PFSK-1 (cell line): ENCODE measurements around the gene ABCD3.

Source experiments
- FOXP2 ChIP-seq: optimal IDR thresholded peaks from 2 replicates; pipeline ENCODE3; 2011; ENCODE audit warnings: borderline replicate concordance, control low read depth, inconsistent platforms; ENCODE audit not compliant: insufficient read depth; ENCODE audit errors: extremely low read length, extremely low read depth
- POLR2AphosphoS5 ChIP-seq: IDR thresholded peaks from 2 replicates; pipeline ENCODE4 v1.6.1; 2012; ENCODE audit warnings: low read depth, mild to moderate bottlenecking, control low read depth, low read length, moderate library complexity
- SIN3A ChIP-seq: IDR thresholded peaks from 2 replicates; pipeline ENCODE4 v1.6.1; 2012; ENCODE audit warnings: mild to moderate bottlenecking, low read length, moderate library complexity, borderline replicate concordance; ENCODE audit not compliant: insufficient read depth
- TAF1 ChIP-seq: IDR thresholded peaks from 2 replicates; pipeline ENCODE4 v1.6.1; 2012; ENCODE audit warnings: low read length, control low read depth, borderline replicate concordance; ENCODE audit not compliant: insufficient read depth
- TF ChIP-seq, protein P1 (sequence below), 2 experiments: IDR thresholded peaks; 2 replicates each; pipeline versions ENCODE4 v1.6.1 to v1.8.0; 2011 to 2012; ENCODE audit warnings: low read depth in 2 of 2, low read length in 2 of 2, control low read depth in 1 of 2, inconsistent platforms in 1 of 2, mild to moderate bottlenecking in 1 of 2, moderate library complexity in 1 of 2; ENCODE audit not compliant: insufficient read depth in 1 of 2

ABCD3 gene

DNA sequence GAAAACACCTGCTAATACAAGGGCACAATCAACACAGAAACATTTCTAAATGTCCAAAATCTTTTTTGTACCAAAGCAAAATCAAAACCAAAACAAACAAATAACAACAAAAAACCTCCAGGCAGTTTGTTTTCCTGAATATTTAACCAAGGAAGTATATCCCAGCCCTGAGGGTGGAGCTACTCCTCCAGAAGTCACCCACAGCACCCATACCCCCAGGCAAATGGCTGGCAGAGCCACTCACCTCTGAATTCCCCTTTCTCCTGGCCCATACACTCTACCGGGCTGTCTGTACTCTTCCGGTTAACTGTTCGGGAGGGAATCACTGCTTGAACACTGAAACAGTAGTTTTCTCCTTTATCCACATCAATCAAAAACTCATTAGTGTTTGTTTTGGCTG, 113.9 kb downstream of the ABCD3 start:
- TF ChIP-seq POLR2AphosphoS5: no peak
- TF ChIP-seq SIN3A: no peak
- TF ChIP-seq, protein P1, sequence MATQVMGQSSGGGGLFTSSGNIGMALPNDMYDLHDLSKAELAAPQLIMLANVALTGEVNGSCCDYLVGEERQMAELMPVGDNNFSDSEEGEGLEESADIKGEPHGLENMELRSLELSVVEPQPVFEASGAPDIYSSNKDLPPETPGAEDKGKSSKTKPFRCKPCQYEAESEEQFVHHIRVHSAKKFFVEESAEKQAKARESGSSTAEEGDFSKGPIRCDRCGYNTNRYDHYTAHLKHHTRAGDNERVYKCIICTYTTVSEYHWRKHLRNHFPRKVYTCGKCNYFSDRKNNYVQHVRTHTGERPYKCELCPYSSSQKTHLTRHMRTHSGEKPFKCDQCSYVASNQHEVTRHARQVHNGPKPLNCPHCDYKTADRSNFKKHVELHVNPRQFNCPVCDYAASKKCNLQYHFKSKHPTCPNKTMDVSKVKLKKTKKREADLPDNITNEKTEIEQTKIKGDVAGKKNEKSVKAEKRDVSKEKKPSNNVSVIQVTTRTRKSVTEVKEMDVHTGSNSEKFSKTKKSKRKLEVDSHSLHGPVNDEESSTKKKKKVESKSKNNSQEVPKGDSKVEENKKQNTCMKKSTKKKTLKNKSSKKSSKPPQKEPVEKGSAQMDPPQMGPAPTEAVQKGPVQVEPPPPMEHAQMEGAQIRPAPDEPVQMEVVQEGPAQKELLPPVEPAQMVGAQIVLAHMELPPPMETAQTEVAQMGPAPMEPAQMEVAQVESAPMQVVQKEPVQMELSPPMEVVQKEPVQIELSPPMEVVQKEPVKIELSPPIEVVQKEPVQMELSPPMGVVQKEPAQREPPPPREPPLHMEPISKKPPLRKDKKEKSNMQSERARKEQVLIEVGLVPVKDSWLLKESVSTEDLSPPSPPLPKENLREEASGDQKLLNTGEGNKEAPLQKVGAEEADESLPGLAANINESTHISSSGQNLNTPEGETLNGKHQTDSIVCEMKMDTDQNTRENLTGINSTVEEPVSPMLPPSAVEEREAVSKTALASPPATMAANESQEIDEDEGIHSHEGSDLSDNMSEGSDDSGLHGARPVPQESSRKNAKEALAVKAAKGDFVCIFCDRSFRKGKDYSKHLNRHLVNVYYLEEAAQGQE (IDR thresholded peaks at IDR 0.05; ENCODE audit: insufficient read depth in 1 of 2, low read depth in 2 of 2, low read length in 2 of 2): no peak
- no peak for TF ChIP-seq FOXP2
- no peak for TF ChIP-seq TAF1

DNA sequence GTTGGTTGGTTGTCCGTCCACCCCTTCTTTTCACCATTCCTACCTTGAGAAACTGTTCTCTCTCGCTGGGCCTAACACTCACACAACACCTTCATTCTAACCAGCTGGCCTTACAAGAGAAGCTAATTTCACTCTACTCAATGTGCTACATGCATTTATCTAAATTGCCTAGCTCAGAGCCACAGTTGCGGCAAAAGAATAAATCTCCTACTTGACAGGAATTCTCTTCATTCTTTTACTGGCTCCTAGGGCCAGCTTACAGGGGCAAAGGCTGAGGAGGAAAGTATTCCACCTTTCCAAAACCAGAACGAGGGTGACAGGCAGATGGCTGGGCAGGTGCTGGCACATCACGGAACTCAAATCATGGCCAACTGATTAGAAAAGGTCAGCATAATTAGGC, 116.9 kb downstream of the ABCD3 start:
- no peak for TF ChIP-seq POLR2AphosphoS5
- TF ChIP-seq, protein P1 (IDR thresholded peaks at IDR 0.05; ENCODE audit: insufficient read depth in 1 of 2, low read depth in 2 of 2, low read length in 2 of 2): no peak
- no peak for TF ChIP-seq SIN3A
- no peak for TF ChIP-seq TAF1
- TF ChIP-seq FOXP2: no peak

DNA sequence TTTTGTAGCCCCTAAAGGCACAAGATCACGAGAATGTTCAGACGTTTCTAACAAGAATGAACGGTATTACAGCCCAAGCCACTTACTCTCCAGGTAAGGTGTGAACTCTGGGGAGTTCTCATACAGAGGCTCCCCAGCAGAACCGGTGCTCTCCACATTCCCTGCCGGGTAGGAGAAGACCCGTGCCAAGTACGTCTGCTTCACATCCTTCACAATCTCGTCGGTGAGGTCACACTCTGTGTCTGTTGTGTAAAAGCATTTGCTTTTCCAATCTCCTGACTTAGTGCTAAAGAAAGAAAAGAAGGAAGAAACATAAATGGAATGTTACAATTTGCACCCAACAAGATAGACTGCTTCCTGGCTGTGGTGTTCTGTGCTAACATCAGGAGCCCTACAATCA, 117.7 kb downstream of the ABCD3 start:
- TF ChIP-seq SIN3A: no peak
- TF ChIP-seq, protein P1 (IDR thresholded peaks at IDR 0.05; ENCODE audit: insufficient read depth in 1 of 2, low read depth in 2 of 2, low read length in 2 of 2): no peak
- TF ChIP-seq FOXP2: no peak
- no peak for TF ChIP-seq POLR2AphosphoS5
- TF ChIP-seq TAF1: no peak

DNA sequence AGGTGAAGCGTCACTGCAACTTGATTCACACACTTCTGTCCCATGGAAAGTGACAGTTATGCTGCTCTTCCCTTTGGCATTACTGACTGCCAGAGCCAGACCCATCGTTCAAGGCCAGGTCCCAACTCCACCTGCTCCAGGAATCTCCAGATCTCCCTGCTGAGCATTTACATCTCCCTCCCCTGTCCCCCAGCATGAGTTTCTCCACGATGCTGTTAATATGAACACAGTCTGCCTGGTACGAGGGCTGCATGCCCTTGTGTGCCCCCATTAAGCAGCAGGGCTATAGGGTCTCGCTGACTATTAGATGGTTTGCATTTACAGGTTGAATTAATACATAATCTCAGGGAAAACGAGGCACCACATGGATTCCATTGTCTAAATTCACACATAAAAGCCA, 119.1 kb downstream of the ABCD3 start:
- TF ChIP-seq SIN3A (no peak), FOXP2 (no peak), POLR2AphosphoS5 (no peak), TAF1 (no peak)
- TF ChIP-seq, protein P1 (IDR thresholded peaks at IDR 0.05; ENCODE audit: insufficient read depth in 1 of 2, low read depth in 2 of 2, low read length in 2 of 2): no peak
